NCI-H187 (cell line): ENCODE results near the gene DNAH2.
A peak's percentile ranks its signal among the peaks of the same experiment; 100 is the strongest.

Experiments
- DNase-seq, 2 experiments: peaks; one replicate each; lab custom pipeline; 2025; lab: John Stamatoyannopoulos, UW

DNAH2 gene

DNA sequence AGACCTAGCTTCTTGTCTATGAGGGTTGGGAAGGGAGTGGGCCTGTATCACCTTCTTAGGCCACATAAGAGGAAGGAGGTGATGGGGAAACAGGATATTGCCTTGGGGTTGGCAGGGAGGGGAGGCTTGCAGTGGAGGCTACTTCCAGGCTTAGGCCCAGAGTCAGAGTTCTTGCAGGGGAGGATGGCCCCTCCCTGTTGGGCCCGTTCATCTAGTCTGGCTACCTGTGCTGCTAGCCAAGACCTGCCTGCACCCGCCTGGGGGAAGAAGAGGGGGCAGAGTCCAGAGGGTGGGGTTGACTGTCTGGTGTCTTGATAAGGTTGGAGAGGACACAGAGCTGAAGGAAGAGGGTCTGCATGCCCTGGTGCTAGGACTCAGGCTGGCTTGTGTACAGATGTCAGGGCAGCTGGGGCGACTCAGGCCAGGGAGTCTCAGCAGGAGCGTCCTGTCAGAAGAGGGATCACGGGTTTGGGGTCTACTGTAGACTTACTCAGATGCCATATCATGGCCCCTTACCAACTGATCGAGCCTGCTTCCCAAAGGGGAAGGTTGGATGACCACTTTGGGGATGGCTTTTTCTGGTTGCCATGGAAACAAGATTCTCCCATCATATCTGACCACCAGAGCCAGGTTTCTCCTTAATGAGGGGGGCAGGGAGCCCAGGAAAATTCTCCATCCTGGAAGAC, 121.8 kb downstream of the DNAH2 start:
- no peak for DNase-seq

DNA sequence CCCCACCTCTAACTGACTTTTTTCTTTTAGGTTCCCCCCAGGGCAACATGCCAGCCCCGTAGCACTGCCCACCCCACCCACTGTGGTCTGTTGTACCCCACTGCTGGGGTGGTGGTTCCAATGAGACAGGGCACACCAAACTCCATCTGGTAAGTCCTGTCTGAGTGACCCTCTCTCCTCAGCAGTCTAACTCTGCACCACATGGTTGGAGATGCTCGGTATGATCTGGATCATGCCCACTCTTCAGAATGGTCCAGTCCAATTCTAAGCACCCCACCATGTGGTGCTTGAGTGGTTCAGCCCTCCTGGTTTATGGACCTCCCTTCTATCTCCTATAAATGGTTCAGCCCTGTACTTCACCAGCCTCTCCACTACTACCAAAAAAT, 122.3 kb downstream of the DNAH2 start:
- no peak for DNase-seq

DNA sequence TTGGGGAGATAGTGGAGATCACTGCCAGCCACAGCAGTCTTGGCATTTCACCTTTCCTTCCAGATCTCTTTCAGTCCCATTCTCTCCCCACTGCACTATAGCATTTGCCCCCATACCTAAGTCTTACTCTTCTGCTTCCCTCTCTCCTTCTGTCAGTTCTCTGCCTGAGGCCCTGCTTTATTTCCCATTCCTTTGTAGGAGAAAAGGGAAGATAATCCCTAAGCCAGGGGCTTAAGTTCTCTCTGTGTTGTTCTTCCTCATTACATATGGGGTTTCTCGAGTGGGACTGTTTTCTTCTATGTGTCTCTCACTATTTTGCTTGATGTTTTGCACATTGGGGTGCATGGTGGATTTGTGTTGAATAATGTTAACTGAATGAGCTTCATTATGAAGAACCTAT, 122.9 kb downstream of the DNAH2 start:
- DNase-seq = no peak

DNA sequence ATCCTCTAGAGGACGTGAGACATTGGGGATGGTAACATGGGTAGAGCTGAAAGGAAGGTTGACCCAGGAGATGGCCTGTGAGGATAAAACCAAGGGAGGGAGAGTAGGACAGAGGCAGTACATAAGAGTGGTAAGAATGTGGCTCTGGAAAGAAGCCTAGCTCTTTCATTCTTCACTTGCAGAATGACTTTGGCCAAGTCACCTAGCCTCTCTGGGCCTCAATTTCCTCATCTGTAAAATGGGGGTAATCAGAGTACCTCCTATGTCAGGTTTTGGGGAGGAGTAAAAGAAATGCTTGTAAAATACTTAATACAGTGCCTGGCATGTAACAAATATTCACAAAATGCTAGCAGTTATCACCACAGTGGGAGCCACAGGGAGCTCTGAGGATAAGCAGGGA, 123.3 kb downstream of the DNAH2 start:
- no peak for DNase-seq

DNA sequence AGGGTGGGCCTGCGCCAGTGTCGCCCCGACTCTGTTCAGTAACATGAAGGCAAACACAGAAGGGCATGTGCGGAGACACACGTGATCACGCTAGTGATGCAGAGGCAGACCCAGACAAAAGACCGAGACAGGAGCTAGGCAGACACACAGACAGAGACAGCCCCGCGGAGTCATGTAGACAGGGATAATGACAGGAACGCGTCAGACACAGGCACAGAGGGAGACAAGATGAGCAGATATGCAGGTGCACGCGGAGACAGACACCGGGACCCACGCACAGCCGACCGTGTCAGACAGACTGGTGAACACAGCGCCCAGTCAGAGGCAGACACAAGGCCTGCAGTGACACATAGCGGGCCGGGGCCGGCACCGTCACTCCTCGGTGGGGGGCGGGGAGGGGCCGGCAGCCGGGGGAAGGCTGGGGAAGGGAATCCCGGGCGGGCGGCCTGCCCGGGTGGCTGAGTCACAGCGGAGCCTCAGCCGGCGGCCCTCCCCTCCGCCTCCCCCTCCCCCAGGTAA, 123.9 kb downstream of the DNAH2 start:
- DNase-seq = peak in 1 of 2 experiments; percentile 52

DNA sequence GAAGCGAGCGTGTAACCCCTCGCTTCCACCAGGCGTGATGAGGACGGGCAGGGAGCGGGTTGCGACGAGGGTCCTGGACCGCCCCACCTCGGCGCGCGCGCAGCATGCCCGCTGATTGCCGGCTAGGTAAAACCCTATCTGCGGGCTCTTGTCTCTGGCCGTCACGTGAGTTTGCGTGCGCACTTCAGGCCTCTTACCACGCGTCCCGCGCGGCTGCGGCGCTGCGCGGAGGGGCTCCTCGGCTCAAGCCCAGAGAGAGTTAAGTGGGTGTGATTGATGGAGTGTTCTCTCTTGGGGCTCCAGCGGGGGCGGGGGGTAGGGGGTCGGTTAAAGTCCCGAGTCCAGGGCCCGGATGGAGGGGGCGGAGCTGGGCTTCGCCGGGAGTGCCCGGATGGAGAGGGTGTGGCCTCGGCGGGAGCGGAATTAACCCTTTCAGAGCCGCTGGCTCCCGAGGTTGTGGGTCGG, 124.4 kb downstream of the DNAH2 start:
- peak; percentile 59 to 74 for DNase-seq

DNA sequence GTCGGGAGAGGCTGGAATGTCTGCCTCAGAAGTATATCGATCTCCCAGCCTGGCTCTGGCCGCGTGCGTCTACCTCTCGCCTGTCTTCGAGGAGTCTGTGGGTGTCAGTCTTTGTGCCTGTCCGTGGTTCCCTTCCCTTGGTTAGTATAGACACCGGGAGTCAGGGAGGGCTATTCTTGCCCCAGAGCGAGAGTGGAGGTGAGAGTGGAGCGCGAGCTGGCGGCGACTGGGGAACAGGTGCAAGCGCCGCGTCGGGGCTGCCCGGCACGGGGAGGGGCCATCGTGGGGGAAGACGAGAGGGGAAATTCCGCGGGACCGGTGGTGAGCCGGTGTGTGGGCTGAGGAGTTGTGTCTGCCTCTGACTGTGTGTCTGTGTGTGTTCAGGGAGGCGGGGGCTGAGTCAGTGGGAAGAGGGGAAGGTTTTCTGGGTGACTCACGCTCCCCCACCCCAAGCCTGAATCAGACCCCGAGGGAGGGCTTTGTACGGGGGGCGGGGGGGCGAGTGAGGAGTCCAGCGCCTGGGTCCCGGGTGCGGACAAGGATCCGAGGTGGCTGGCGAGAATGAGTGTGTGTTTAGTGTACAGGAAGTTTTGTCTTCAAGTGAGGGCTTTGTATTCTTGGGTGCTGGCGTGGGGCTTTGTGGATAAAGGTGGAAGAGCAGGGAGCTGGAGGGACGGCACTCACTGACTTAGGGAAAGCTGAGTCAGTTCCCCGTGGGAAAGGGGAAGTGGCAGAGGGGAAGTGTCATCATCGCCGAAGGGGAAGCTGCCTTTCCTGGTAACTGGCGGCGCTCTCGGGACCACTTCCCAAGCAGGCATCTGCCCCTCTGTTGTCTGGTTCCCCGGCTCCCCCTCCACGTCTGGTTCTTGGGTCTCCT, 125.1 kb downstream of the DNAH2 start:
- DNase-seq = peak; percentile 5 to 30

DNA sequence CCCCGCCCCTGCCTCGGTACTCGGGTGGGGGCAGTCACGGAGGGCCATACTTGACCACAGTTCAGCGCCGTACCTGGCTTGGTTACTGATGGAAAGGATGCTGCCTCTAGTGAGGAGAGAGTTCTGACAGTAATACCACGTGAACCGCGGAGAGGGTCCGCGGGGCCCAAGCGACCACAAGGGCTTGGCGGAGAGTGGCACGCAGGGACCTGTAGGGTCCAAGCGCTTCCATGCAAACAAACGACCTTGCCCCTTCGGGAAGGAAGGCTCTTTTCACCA, 125.7 kb downstream of the DNAH2 start:
- no peak for DNase-seq

DNA sequence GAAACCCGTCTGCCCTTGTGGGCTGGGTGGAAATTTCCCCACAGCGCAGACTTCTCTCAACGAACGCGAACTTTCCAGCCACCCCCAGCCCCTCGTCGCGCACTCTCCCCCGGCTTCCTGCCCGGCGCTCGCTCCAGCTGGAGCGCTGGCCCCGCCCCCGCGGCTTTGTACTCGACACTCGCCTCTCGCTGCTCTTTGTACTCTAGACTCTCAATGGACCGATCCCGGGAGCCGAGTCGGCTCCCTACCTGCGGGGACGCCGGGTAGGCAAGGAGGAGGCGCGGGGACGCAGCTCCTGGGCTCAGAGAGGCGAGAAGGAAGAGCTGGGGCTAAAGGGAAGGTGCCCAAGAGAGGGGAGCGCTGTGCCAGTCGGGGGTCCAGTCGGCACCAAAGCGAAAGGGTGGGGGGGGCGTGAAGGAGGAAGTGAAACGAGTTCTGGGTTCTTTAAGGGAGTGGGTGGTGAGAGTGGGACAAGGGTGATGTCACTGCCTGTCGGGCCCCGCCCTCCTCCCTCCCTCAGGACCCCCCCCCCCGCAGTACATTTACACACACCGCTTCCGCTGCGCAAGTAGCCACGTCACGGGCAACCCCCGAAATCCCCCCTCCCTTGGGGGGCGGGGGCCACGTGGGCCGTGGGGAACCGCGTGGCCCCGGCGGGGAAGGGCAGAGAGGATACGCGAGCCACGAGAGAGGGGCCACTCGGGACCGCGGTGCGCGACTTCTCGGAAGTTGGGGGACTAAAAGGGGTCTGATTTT, 126.2 kb downstream of the DNAH2 start:
- DNase-seq = peak; percentile 51 to 52

DNA sequence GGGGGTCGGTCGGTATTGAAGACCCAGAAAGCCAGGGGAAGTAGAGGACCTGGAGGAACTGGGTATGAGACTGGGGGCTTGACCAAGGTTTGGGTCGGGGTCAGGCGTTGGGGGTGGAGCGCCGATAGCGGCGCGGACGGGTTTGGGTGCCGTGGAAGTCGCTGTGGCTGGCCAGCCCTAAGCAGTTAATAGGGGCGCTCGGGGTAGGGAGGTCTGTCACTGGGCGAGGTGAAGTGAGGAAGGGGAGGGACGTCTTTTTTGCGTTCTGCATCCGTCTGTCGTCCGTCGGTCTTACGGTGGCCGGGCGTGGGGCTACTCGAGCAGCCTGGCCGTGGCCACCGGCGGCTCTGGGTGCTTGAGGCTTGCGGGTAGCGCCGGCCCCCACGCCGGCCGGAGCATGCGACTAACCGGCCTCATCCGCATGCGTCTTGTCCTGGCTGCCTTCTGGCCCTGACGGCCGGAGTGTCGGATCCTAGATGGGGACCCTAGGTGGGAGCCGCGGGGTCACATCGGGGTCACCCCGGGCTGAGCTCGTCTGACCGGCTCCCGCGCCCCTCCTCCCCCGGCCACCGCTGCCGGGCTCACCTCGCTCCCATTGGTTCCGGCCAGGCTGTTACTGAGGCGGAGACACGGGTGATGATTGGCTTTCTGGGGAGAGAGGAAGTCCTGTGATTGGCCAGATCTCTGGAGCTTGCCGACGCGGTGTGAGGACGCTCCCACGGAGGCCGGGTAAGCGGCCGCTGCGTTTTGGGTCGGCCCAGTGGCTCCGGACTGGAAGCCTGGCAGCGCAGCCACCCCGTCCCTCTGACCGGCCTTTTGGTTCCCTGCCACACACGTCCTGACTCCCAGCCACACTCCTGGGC, 127.0 kb downstream of the DNAH2 start:
- peak; percentile 10 to 38 for DNase-seq

DNA sequence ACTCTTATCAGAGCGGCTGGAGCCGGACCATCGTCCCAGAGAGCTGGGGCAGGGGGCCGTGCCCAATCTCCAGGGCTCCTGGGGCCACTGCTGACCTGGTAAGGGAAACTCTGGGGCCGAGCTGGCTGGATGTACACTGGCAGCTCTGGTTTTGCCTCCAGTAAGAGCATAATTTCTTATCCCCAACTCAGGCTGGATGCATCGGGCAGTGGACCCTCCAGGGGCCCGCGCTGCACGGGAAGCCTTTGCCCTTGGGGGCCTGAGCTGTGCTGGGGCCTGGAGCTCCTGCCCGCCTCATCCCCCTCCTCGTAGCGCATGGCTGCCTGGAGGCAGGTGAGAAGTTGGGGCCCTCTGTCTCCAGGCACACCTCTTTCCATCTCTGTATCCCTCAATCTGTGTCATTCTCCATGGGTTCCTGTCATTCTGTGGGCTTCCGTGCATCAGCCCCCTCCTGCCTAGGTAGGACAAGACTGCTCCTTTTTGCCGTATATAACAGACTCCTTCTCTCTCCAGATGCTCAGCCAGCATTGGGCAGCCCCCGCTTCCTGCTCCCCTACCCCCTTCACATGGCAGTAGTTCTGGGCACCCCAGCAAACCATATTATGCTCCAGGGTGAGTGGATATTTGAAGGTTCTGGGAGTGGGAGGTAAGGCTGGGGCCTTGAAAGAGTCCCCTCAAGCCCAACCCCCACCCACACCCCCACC, 128.0 kb downstream of the DNAH2 start:
- DNase-seq = no peak

DNA sequence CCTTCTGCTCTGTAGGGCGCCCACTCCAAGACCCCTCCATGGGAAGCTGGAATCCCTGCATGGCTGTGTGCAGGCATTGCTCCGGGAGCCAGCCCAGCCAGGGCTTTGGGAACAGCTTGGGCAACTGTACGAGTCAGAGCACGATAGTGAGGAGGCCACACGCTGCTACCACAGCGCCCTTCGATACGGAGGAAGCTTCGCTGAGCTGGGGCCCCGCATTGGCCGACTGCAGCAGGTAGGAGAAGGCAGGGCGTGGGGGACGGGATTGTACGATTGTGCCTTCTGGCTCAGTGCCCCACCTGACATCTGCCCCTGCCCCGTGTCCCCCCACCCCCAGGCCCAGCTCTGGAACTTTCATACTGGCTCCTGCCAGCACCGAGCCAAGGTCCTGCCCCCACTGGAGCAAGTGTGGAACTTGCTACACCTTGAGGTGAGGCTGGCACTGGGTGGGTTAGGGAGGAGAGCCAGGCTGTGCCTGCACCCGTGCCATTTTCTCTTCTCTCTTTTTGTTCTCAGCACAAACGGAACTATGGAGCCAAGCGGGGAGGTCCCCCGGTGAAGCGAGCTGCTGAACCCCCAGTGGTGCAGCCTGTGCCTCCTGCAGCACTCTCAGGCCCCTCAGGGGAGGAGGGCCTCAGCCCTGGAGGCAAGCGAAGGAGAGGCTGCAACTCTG, 128.7 kb downstream of the DNAH2 start:
- DNase-seq = no peak

DNA sequence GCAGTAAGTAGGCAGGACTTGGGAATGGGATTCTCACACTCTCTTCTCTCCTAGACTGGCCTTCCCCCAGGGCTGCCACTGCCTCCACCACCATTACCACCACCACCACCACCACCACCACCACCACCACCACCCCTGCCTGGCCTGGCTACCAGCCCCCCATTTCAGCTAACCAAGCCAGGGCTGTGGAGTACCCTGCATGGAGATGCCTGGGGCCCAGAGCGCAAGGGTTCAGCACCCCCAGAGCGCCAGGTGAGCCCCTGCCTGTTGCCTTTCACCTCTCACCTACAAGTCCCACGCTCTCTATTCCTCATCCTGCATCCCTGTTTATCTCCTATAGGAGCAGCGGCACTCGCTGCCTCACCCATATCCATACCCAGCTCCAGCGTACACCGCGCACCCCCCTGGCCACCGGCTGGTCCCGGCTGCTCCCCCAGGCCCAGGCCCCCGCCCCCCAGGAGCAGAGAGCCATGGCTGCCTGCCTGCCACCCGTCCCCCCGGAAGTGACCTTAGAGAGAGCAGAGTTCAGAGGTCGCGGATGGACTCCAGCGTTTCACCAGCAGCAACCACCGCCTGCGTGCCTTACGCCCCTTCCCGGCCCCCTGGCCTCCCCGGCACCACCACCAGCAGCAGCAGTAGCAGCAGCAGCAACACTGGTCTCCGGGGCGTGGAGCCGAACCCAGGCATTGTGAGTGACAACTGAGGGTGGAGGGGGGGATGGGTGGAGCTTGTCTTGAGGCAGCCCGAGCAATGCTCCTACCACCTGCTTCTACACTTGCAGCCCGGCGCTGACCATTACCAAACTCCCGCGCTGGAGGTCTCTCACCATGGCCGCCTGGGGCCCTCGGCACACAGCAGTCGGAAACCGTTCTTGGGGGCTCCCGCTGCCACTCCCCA, 129.5 kb downstream of the DNAH2 start:
- DNase-seq = no peak

DNA sequence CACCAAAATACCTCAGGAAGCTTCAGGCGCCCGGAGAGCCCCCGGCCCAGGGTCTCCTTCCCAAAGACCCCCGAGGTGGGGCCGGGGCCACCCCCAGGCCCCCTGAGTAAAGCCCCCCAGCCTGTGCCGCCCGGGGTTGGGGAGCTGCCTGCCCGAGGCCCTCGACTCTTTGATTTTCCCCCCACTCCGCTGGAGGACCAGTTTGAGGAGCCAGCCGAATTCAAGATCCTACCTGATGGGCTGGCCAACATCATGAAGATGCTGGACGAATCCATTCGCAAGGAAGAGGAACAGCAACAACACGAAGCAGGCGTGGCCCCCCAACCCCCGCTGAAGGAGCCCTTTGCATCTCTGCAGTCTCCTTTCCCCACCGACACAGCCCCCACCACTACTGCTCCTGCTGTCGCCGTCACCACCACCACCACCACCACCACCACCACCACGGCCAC, 130.6 kb downstream of the DNAH2 start:
- DNase-seq = no peak

DNA sequence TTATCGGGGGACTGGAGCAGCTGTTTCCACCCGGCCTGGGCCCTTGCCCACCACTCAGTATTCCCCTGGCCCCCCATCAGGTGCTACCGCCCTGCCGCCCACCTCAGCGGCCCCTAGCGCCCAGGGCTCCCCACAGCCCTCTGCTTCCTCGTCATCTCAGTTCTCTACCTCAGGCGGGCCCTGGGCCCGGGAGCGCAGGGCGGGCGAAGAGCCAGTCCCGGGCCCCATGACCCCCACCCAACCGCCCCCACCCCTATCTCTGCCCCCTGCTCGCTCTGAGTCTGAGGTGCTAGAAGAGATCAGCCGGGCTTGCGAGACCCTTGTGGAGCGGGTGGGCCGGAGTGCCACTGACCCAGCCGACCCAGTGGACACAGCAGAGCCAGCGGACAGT, 131.2 kb downstream of the DNAH2 start:
- DNase-seq = no peak

DNA sequence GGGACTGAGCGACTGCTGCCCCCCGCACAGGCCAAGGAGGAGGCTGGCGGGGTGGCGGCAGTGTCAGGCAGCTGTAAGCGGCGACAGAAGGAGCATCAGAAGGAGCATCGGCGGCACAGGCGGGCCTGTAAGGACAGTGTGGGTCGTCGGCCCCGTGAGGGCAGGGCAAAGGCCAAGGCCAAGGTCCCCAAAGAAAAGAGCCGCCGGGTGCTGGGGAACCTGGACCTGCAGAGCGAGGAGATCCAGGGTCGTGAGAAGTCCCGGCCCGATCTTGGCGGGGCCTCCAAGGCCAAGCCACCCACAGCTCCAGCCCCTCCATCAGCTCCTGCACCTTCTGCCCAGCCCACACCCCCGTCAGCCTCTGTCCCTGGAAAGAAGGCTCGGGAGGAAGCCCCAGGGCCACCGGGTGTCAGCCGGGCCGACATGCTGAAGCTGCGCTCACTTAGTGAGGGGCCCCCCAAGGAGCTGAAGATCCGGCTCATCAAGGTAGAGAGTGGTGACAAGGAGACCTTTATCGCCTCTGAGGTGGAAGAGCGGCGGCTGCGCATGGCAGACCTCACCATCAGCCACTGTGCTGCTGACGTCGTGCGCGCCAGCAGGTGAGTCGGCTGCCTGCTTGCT, 131.7 kb downstream of the DNAH2 start:
- no peak for DNase-seq

DNA sequence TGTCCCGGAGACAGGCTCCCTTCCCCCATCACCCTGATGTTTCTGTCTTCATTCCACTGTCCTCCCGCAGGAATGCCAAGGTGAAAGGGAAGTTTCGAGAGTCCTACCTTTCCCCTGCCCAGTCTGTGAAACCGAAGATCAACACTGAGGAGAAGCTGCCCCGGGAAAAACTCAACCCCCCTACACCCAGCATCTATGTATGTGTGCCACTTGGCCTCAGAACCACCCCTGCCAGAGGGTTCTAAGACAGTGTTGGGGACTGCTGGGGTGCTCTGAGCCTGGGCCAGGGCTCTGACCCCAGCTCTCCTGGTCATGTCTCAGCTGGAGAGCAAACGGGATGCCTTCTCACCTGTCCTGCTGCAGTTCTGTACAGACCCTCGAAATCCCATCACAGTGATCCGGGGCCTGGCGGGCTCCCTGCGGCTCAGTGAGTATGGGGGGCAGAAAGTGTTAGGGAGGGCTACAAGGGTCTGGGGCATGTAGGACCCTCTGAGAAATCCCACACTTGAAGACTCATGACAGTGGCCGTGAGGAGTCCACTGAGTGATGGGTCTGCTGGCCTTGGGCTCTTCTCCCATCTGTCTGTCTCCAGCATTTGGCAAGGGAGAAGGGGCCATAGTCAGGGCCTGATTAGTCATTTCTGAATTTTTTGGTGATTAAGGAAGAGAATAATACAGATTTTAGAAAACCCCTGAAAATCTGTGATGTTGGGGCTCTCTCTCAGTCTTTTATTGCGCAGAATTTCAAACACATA, 132.4 kb downstream of the DNAH2 start:
- DNase-seq = no peak
